Panc1 (cell line): ENCODE data around the gene POM121L12. TPM values are rescaled to one million over a fixed set of nuclear protein-coding genes. Genes with fewer than 3 reads are reported as not detected.

Experiments used
- ATAC-seq: fragments of 200-7000 bp; cut with Tn5 transposase; 2 replicates; pipeline ENCODE4 v1.9.1; 2020; ENCODE audit warnings: mild to moderate bottlenecking, moderate library complexity
- BruUV-seq: library from RNA; stranded (reverse); fragments of 400-500 nt; replicated peaks from 2 replicates; lab custom pipeline; 2021; lab: Mats Ljungman, UMichigan
- CTCF ChIA-PET: fragments of 300-600 bp; sonication (Branson Sonifier 250); formaldehyde crosslinking; loops from one replicate; lab custom pipeline; 2022; ENCODE audit warnings: antibody characterized with exemption; lab: Charles Lee
- POLR2A ChIA-PET: fragments of 300-600 bp; sonication (Branson Sonifier 250); formaldehyde crosslinking; loops from one replicate; lab custom pipeline; 2022; ENCODE audit warnings: antibody characterized with exemption; lab: Charles Lee
- DNase-seq: peaks from one replicate; pipeline ENCODE4 v3.0.0-alpha.2; 2010; ENCODE audit warnings: low read depth, low spot score
- H3K27ac ChIP-seq: 2 replicates; pipeline ENCODE4 v1.5.1; 2011; ENCODE audit warnings: mild to moderate bottlenecking, low read length, inconsistent platforms
- H3K27me3 ChIP-seq: fragments of 200-500 bp; sonication (Bioruptor generic); 2 replicates; pipeline ENCODE4 v1.6.0; 2014; ENCODE audit warnings: low read length, inconsistent platforms; ENCODE audit not compliant: control insufficient read depth, insufficient read depth
- H3K36me3 ChIP-seq: fragments of 200-500 bp; sonication (Bioruptor generic); 2 replicates; pipeline ENCODE4 v1.5.1; 2014; ENCODE audit warnings: inconsistent platforms, mild to moderate bottlenecking, low read length, moderate library complexity; ENCODE audit not compliant: control insufficient read depth, insufficient read depth
- H3K4me1 ChIP-seq: 2 replicates; pipeline ENCODE4 v1.5.1; 2011; ENCODE audit warnings: inconsistent platforms, mild to moderate bottlenecking, low read length, moderate library complexity; ENCODE audit not compliant: control insufficient read depth, insufficient read depth
- H3K4me3 ChIP-seq, 2 experiments: 2 replicates each; pipeline ENCODE4 v1.5.1; 2011 to 2012; ENCODE audit warnings: low read depth in 2 of 2, low read length in 2 of 2, mild to moderate bottlenecking in 2 of 2, inconsistent platforms in 1 of 2, moderate library complexity in 1 of 2
- H3K9me3 ChIP-seq: fragments of 200-500 bp; sonication (Bioruptor generic); 2 replicates; pipeline ENCODE4 v1.5.1; 2014; ENCODE audit warnings: low read depth, mild to moderate bottlenecking, inconsistent platforms, low read length, moderate library complexity; ENCODE audit not compliant: control insufficient read depth, insufficient read depth
- REST ChIP-seq, 2 experiments: IDR thresholded peaks; 2 replicates each; pipeline ENCODE4 v1.6.1; 2011 to 2012; ENCODE audit warnings: low read depth in 2 of 2, control low read depth in 1 of 2, low read length in 1 of 2, mild to moderate bottlenecking in 1 of 2, moderate library complexity in 1 of 2; ENCODE audit not compliant: insufficient read depth in 1 of 2
- TCF7L2 ChIP-seq: IDR thresholded peaks from 2 replicates; pipeline ENCODE4 v1.6.1; 2011; ENCODE audit warnings: mild to moderate bottlenecking, low read depth, low read length, inconsistent platforms
- in situ Hi-C: cut with HindIII; loops from 2 replicates; pipeline ENCODE4 v1.10.0; 2016; ENCODE audit warnings: low sequenced_read_pairs, low pct_unique_long_range_greater_than_20kb
- intact Hi-C: fragments of 100-400 bp; cut with micrococcal nuclease; formaldehyde crosslinking; loops from one replicate; pipeline ENCODE4 v1.10.0; 2022; ENCODE audit not compliant: unreplicated experiment
- total RNA-seq: library from RNA; stranded (reverse); gene quantifications from one replicate; pipeline ENCODE4 v1.2.1, GENCODE V29; 2021; ENCODE audit not compliant: unreplicated experiment

Gene POM121L12
- total RNA-seq, 1 experiment from 2014 or later, result not detected

GRCh38 chr7:52992479-52993162 lies 42.8 kb upstream of the POM121L12 start:
- TF ChIP-seq REST (IDR thresholded peaks at IDR 0.05; ENCODE audit: insufficient read depth in 1 of 2, low read depth in 2 of 2, low read length in 1 of 2), result no peak
- no peak for DNase-seq
- POLR2A ChIA-PET, result no interaction called here
- Histone ChIP-seq H3K9me3 (peaks cover 4% of the 10 kb centered on the region), H3K4me3 (no peak overlapping the region), H3K27ac (no peak overlapping the region), H3K4me1 (no peaks in the 10 kb centered on the region), H3K36me3 (no peaks in the 10 kb centered on the region), H3K27me3 (no peaks in the 10 kb centered on the region)
- intact Hi-C loops, result no loop called here
- in situ Hi-C loops, result no loop called here
- CTCF ChIA-PET, result interaction anchor here (0.7 kb wide), 2 partner anchors 9 to 12 kb away, joined by 3 to 4 read pairs; no protein-coding TSS in a partner anchor
- no TSS peak for BruUV-seq
- ATAC-seq, result no peak

GRCh38 chr7:52995676-52996075 lies 39.8 kb upstream of the POM121L12 start:
- DNase-seq, result no peak
- in situ Hi-C loops, result no loop called here

More at GRCh38 chr7:52995676-52996075, 39.8 kb upstream of the POM121L12 start:
- no peak for ATAC-seq
- no peak overlapping the region for H3K27ac ChIP-seq
- intact Hi-C loops, result no loop called here
- no peak overlapping the region for H3K4me3 ChIP-seq
- H3K27me3 ChIP-seq, result no peaks in the 10 kb centered on the region
- ChIA-PET POLR2A (no interaction called here), CTCF (no interaction called here)
- TF ChIP-seq REST (IDR thresholded peaks at IDR 0.05; ENCODE audit: insufficient read depth in 1 of 2, low read depth in 2 of 2, low read length in 1 of 2) (no peak), TCF7L2 (no peak)
- no peaks in the 10 kb centered on the region for H3K36me3 ChIP-seq
- no peaks in the 10 kb centered on the region for H3K4me1 ChIP-seq
- H3K9me3 ChIP-seq, result no peaks in the 10 kb centered on the region; the same call in 1 of the 2 replicates
- BruUV-seq, result no TSS peak
